OCI-LY7 (cell line): ENCODE results near the gene ADGRG6. TPM values are rescaled to one million over a fixed set of nuclear protein-coding genes. Genes with fewer than 3 reads are reported as not detected.

ENCODE experiments used
- BruUV-seq: library from RNA; stranded (reverse); fragments of 400-500 nt; replicated peaks from 2 replicates; lab custom pipeline; 2021; lab: Mats Ljungman, UMichigan
- CTCF ChIA-PET: fragments of 300-600 bp; sonication (Branson Sonifier 250); formaldehyde crosslinking; loops from one replicate; lab custom pipeline; 2022; ENCODE audit warnings: antibody characterized with exemption; ENCODE audit not compliant: unreplicated experiment; lab: Charles Lee
- POLR2A ChIA-PET: fragments of 300-600 bp; sonication (Branson Sonifier 250); formaldehyde crosslinking; loops from one replicate; lab custom pipeline; 2022; ENCODE audit warnings: antibody characterized with exemption; lab: Charles Lee
- DNase-seq: peaks from one replicate; pipeline ENCODE4 v3.0.0-alpha.2; 2015; ENCODE audit warnings: low spot score
- H2AFZ ChIP-seq: fragments of 200-600 bp; sonication (generic), shearing (Covaris generic); 2 replicates; pipeline ENCODE4 v1.6.1; 2014; ENCODE audit warnings: mild to moderate bottlenecking, antibody characterized with exemption, low read length, moderate library complexity
- H3K27ac ChIP-seq: fragments of 200-600 bp; sonication (generic); 2 replicates; pipeline ENCODE4 v1.5.1; 2014; ENCODE audit warnings: mixed run types, low read depth, mild to moderate bottlenecking, moderate library complexity, low read length, inconsistent platforms; ENCODE audit not compliant: poor library complexity, severe bottlenecking
- H3K36me3 ChIP-seq: fragments of 200-600 bp; sonication (generic); 2 replicates; pipeline ENCODE4 v1.6.1; 2014; ENCODE audit warnings: mild to moderate bottlenecking, antibody characterized with exemption, low read length, moderate library complexity, mixed read lengths; ENCODE audit not compliant: insufficient read depth
- H3K4me1 ChIP-seq: fragments of 200-600 bp; sonication (generic); 2 replicates; pipeline ENCODE4 v1.5.1; 2014; ENCODE audit warnings: mild to moderate bottlenecking, low read length; ENCODE audit not compliant: insufficient read depth, poor library complexity, severe bottlenecking
- H3K4me2 ChIP-seq: fragments of 200-600 bp; sonication (generic); 2 replicates; pipeline ENCODE4 v1.6.1; 2014; ENCODE audit warnings: mild to moderate bottlenecking, low read length
- H3K4me3 ChIP-seq: fragments of 200-600 bp; sonication (generic); 2 replicates; pipeline ENCODE4 v1.5.1; 2014; ENCODE audit warnings: mild to moderate bottlenecking, low read depth, low read length; ENCODE audit not compliant: poor library complexity, severe bottlenecking
- H3K79me2 ChIP-seq: fragments of 200-600 bp; sonication (generic); 2 replicates; pipeline ENCODE4 v1.6.1; 2016; ENCODE audit warnings: low read depth, mild to moderate bottlenecking, low read length, moderate library complexity, mixed read lengths; ENCODE audit not compliant: insufficient read depth
- H3K9me2 ChIP-seq: fragments of 200-600 bp; sonication (generic); 2 replicates; pipeline ENCODE4 v1.6.1; 2016; ENCODE audit warnings: mild to moderate bottlenecking, low read length, mixed read lengths; ENCODE audit not compliant: insufficient read depth
- H3K9me3 ChIP-seq: fragments of 200-600 bp; sonication (generic); 2 replicates; pipeline ENCODE4 v1.6.1; 2014; ENCODE audit warnings: mild to moderate bottlenecking, mixed run types, low read length, mixed read lengths
- H4K20me1 ChIP-seq: fragments of 200-600 bp; sonication (generic); 2 replicates; pipeline ENCODE4 v1.6.1; 2014; ENCODE audit warnings: mild to moderate bottlenecking, antibody characterized with exemption, low read length, moderate library complexity, mixed read lengths; ENCODE audit not compliant: insufficient read depth
- EZH2phosphoT487 ChIP-seq: fragments of 200-600 bp; sonication (generic); IDR thresholded peaks from 2 replicates; pipeline ENCODE4 v1.6.1; 2018; ENCODE audit warnings: low read depth, borderline replicate concordance, mild to moderate bottlenecking, mixed run types, antibody characterized with exemption, low read length, moderate library complexity, mixed read lengths
- intact Hi-C: fragments of 100-400 bp; cut with micrococcal nuclease; formaldehyde crosslinking; loops from one replicate; pipeline ENCODE4 v1.10.0; 2022; ENCODE audit not compliant: unreplicated experiment
- total RNA-seq, 2 experiments: library from RNA; depleted of rRNA in 1 of 2; stranded (reverse); fragments of >200 nt in 1 of 2; shearing (Covaris generic) in 1 of 2; gene quantifications; 2 replicates each; pipeline ENCODE4 v1.2.3, GENCODE V29; 2014 to 2022
- TF ChIP-seq, protein P1 (sequence below): fragments of 200-600 bp; sonication (generic); conservative IDR thresholded peaks from 2 replicates; pipeline ENCODE4 v1.5.1; 2014; ENCODE audit warnings: mild to moderate bottlenecking, antibody characterized with exemption, low read length, moderate library complexity, mixed read lengths

ADGRG6 gene
- total RNA-seq, 2 experiments from 2014 or later: not detected

DNA sequence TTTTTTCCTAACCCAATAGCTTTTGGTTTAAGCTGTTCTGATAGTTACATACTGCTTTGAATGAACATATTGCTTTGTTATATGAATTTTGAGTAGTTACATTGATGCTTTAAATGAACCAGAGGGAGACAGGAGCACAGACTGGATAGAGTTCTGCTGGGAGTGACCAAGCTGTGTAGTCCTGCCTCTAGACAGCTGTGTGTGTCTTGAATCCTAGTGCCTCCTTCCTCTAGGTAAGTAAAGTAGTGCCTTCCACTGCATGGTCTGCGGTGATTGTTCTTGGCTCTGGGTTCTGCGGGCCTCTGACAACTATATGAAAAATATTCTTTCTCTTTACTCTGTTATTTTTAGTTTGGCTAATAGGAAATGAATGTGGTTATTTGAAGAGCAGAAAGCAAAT lies 46.0 kb upstream of the ADGRG6 start:
- BruUV-seq: no TSS peak
- intact Hi-C loops: no loop called here
- H3K9me2 ChIP-seq: no peaks in the 10 kb centered on the region
- no peak overlapping the region for H3K27ac ChIP-seq
- no peaks in the 10 kb centered on the region for H3K79me2 ChIP-seq
- H3K9me3 ChIP-seq: no peaks in the 10 kb centered on the region
- H3K4me1 ChIP-seq: no peaks in the 10 kb centered on the region
- no peaks in the 10 kb centered on the region for H3K36me3 ChIP-seq
- CTCF ChIA-PET: no interaction called here
- no peak overlapping the region for H3K4me3 ChIP-seq
- no peak for DNase-seq
- no peak overlapping the region for H3K4me2 ChIP-seq
- no peaks in the 10 kb centered on the region for H4K20me1 ChIP-seq
- TF ChIP-seq EZH2phosphoT487: no peak
- TF ChIP-seq, protein P1, sequence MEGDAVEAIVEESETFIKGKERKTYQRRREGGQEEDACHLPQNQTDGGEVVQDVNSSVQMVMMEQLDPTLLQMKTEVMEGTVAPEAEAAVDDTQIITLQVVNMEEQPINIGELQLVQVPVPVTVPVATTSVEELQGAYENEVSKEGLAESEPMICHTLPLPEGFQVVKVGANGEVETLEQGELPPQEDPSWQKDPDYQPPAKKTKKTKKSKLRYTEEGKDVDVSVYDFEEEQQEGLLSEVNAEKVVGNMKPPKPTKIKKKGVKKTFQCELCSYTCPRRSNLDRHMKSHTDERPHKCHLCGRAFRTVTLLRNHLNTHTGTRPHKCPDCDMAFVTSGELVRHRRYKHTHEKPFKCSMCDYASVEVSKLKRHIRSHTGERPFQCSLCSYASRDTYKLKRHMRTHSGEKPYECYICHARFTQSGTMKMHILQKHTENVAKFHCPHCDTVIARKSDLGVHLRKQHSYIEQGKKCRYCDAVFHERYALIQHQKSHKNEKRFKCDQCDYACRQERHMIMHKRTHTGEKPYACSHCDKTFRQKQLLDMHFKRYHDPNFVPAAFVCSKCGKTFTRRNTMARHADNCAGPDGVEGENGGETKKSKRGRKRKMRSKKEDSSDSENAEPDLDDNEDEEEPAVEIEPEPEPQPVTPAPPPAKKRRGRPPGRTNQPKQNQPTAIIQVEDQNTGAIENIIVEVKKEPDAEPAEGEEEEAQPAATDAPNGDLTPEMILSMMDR: no peak
- POLR2A ChIA-PET: interaction anchor here (1.2 kb wide), 1 partner anchor 8 kb away, joined by 3 read pairs; no protein-coding TSS in a partner anchor
- H2AFZ ChIP-seq: no peak overlapping the region

DNA sequence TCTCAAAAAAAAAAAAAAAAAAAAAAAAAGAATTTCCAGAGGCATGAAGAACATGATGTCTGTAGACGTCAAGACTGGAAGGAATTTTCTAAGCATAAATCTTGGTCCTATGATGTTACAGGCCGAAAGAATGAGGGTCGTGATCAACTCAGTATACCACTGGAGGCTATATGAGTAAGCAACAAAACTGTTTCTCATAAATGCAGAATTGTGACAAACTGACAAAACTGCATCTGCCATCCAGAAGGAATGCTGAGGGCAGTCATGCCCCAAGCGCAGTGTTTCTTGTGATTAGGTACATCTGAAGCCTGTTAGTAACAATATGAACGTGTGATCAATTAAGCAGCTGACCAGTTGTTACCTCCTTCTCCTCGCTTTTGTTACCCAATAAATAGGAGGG lies 43.5 kb upstream of the ADGRG6 start:
- Histone ChIP-seq H3K4me1 (no peaks in the 10 kb centered on the region), H3K36me3 (no peaks in the 10 kb centered on the region), H2AFZ (no peak overlapping the region), H3K79me2 (no peaks in the 10 kb centered on the region), H3K4me3 (no peak overlapping the region), H3K27ac (no peak overlapping the region), H3K4me2 (no peak overlapping the region), H3K9me3 (no peaks in the 10 kb centered on the region), H4K20me1 (no peaks in the 10 kb centered on the region), H3K9me2 (no peaks in the 10 kb centered on the region)
- CTCF ChIA-PET: no interaction called here
- POLR2A ChIA-PET: interaction anchor here (0.7 kb wide), 2 partner anchors 29 to 102 kb away, joined by 3 to 4 read pairs; no protein-coding TSS in a partner anchor
- intact Hi-C loops: no loop called here
- no peak for DNase-seq
- no TSS peak for BruUV-seq
- TF ChIP-seq, protein P1: no peak
- TF ChIP-seq EZH2phosphoT487: no peak

DNA sequence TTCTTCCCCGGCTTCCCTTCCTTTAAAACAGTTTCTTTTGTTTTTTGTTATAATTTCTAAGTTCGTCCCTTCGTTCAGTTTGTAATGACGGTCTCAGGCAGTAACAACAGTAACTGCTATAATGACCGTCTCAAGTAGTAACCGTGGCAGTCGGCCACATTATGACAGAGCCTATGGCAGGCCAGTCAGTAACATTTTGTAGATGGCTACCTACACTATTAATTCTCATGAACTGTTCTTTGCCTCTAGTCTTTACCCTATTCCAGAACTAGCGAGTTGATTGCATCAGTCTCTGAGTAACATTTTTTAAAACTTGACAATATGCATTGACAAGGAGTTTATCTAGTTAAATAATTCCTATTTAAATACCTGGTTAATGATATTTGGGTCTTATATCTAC lies 43.0 kb upstream of the ADGRG6 start:
- no peaks in the 10 kb centered on the region for H3K36me3 ChIP-seq
- H3K27ac ChIP-seq: no peak overlapping the region
- no peak overlapping the region for H3K4me2 ChIP-seq
- no TSS peak for BruUV-seq
- ChIA-PET POLR2A (no interaction called here), CTCF (no interaction called here)
- no peak overlapping the region for H2AFZ ChIP-seq
- intact Hi-C loops: no loop called here
- H3K9me3 ChIP-seq: no peaks in the 10 kb centered on the region
- H4K20me1 ChIP-seq: no peaks in the 10 kb centered on the region
- TF ChIP-seq, protein P1: no peak
- TF ChIP-seq EZH2phosphoT487: no peak
- H3K4me1 ChIP-seq: no peaks in the 10 kb centered on the region
- H3K9me2 ChIP-seq: no peaks in the 10 kb centered on the region
- DNase-seq: no peak
- no peak overlapping the region for H3K4me3 ChIP-seq
- no peaks in the 10 kb centered on the region for H3K79me2 ChIP-seq
